Natural killer cell (primary cell): ENCODE data around the gene RPSA. TPM values are rescaled to one million over a fixed set of nuclear protein-coding genes. Genes with fewer than 3 reads are reported as not detected.

Experiments
- ATAC-seq, 3 donors: fragments of 150-1000 bp in 2 of 3; fragments of 200-7000 bp in 1 of 3; cut with Tn5 transposase; 1 replicate in 1 of 3; 2 replicates in 2 of 3; pipeline ENCODE4 v1.10.0; 2021; ENCODE audit warnings: mild to moderate bottlenecking in 2 of 3, moderate library complexity in 2 of 3
- DNase-seq, 2 donors: peaks; one replicate each; pipeline versions ENCODE4 v3.0.0 to v3.0.0-alpha.2; 2013 to 2021; ENCODE audit warnings: mixed read lengths in 1 of 2
- H3K27ac ChIP-seq: one replicate; pipeline ENCODE4 v1.5.1; 2013; ENCODE audit warnings: mild to moderate bottlenecking, low read length
- H3K27me3 ChIP-seq: one replicate; pipeline ENCODE4 v1.6.1; 2013; ENCODE audit warnings: low read length; ENCODE audit not compliant: control insufficient read depth, insufficient read depth
- H3K36me3 ChIP-seq: one replicate; pipeline ENCODE4 v1.6.1; 2013; ENCODE audit warnings: low read length; ENCODE audit not compliant: control insufficient read depth, insufficient read depth
- H3K4me1 ChIP-seq: one replicate; pipeline ENCODE4 v1.6.1; 2013; ENCODE audit warnings: low read length; ENCODE audit not compliant: control insufficient read depth, insufficient read depth
- H3K4me3 ChIP-seq: one replicate; pipeline ENCODE4 v1.5.1; 2013; ENCODE audit warnings: low read length
- H3K9me3 ChIP-seq: one replicate; pipeline ENCODE4 v1.6.1; 2013; ENCODE audit warnings: low read length; ENCODE audit not compliant: control insufficient read depth, insufficient read depth
- H3K27ac Mint-ChIP-seq, 2 donors: one replicate each; pipeline ENCODE4 v1.8.0; 2022; ENCODE audit warnings: mild to moderate bottlenecking in 2 of 2, mixed read lengths in 2 of 2, moderate library complexity in 1 of 2
- H3K27me3 Mint-ChIP-seq, 2 donors: one replicate each; pipeline ENCODE4 v1.8.0; 2022; ENCODE audit warnings: low read depth in 2 of 2, mixed read lengths in 2 of 2
- H3K36me3 Mint-ChIP-seq: one replicate; pipeline ENCODE4 v1.8.0; 2022; ENCODE audit warnings: mixed read lengths
- H3K4me1 Mint-ChIP-seq, 2 donors: one replicate each; pipeline ENCODE4 v1.8.0; 2022; ENCODE audit warnings: mixed read lengths in 2 of 2
- H3K4me3 Mint-ChIP-seq: one replicate; pipeline ENCODE4 v1.8.0; 2022; ENCODE audit warnings: mild to moderate bottlenecking, moderate library complexity, mixed read lengths
- H3K9me3 Mint-ChIP-seq, 2 donors: one replicate each; pipeline ENCODE4 v1.8.0; 2022; ENCODE audit warnings: mixed read lengths in 2 of 2
- CTCF ChIP-seq: fragments of 200-600 bp; IDR thresholded peaks from one replicate; pipeline ENCODE4 v1.8.0; 2022; ENCODE audit warnings: antibody characterized with exemption
- WGBS: methylation state at CpG from one replicate; pipeline ENCODE4 v1.1.7; 2013; ENCODE audit warnings: missing lambda C conversion rate; ENCODE audit not compliant: insufficient coverage; 5-methylcytosine and 5-hydroxymethylcytosine counted together
- intact Hi-C: fragments of 100-400 bp; cut with micrococcal nuclease; formaldehyde crosslinking; loops from one replicate; pipeline ENCODE4 v1.14.2; 2022
- total RNA-seq, 4 donors: library from RNA; stranded (reverse); fragments of 120-200 nt in 1 of 4; gene quantifications; one replicate each; pipeline versions ENCODE4 v1.2.3 to v1.2.4, GENCODE V29; 2013 to 2022

The RPSA gene
- total RNA-seq, 3 donors from 2014 or later (not counting 1 experiment from before 2014, with no cell fraction given) = 737 to 921 (median 821) TPM

- peak; percentile 82 to 96 (median 83) for ATAC-seq
- Histone ChIP-seq H3K9me3 (no peaks in the 10 kb centered on the region), H3K4me3 (no peak overlapping the region), H3K36me3 (no peaks in the 10 kb centered on the region), H3K27ac (no peak overlapping the region), H3K27me3 (no peaks in the 10 kb centered on the region), H3K4me1 (peaks cover 3% of the 10 kb centered on the region)
- TF ChIP-seq CTCF = peak; percentile 91
- WGBS = 47% methylated on average over 7 of the region's 13 CpGs
- no peak overlapping the region for H3K4me3 Mint-ChIP-seq
- no peaks in the 10 kb centered on the region for H3K36me3 Mint-ChIP-seq
- H3K27ac Mint-ChIP-seq = no peak overlapping the region
- no peaks in the 10 kb centered on the region for H3K9me3 Mint-ChIP-seq
- H3K4me1 Mint-ChIP-seq = peaks cover 0 to 4% of the 10 kb centered on the region in 2 donors
- DNase-seq = peak; percentile 17 to 88
- intact Hi-C loops = loop anchor here (2.0 to 10.0 kb wide), 2 partner anchors 731 to 867 kb away; no protein-coding TSS in a partner anchor
- peaks cover 3 to 19% of the 10 kb centered on the region in 2 donors for H3K27me3 Mint-ChIP-seq
Observed at GRCh38 chr3:39447637-39448483, 41.3 kb downstream of the RPSA start.

GRCh38 chr3:39448506-39449233 is 42.1 kb downstream of the RPSA start:
- H3K27ac Mint-ChIP-seq = no peak overlapping the region
- no peak overlapping the region for H3K4me3 ChIP-seq
- no peak overlapping the region for H3K4me3 Mint-ChIP-seq
- no peak for ATAC-seq
- WGBS = 77% methylated on average over 8 of the region's 10 CpGs
- H3K4me1 ChIP-seq = peaks cover 3% of the 10 kb centered on the region
- H3K36me3 ChIP-seq = no peaks in the 10 kb centered on the region
- intact Hi-C loops = loop anchor here (2.0 to 10.0 kb wide), 2 partner anchors 730 to 866 kb away; no protein-coding TSS in a partner anchor
- DNase-seq = no peak
- no peaks in the 10 kb centered on the region for H3K27me3 ChIP-seq
- H3K27me3 Mint-ChIP-seq = peaks cover 9 to 27% of the 10 kb centered on the region in 2 donors
- no peak overlapping the region for H3K27ac ChIP-seq
- H3K9me3 Mint-ChIP-seq = no peaks in the 10 kb centered on the region
- H3K36me3 Mint-ChIP-seq = no peaks in the 10 kb centered on the region
- no peak for TF ChIP-seq CTCF
- peaks cover 0 to 4% of the 10 kb centered on the region in 2 donors for H3K4me1 Mint-ChIP-seq
- no peaks in the 10 kb centered on the region for H3K9me3 ChIP-seq

GRCh38 chr3:39449796-39450195 is 43.3 kb downstream of the RPSA start:
- Mint-ChIP-seq H3K9me3 (no peaks in the 10 kb centered on the region), H3K27ac (no peak overlapping the region), H3K36me3 (no peaks in the 10 kb centered on the region), H3K27me3 (peaks cover 9 to 27% of the 10 kb centered on the region in 2 donors), H3K4me3 (no peak overlapping the region), H3K4me1 (peaks cover 0 to 4% of the 10 kb centered on the region in 2 donors)
- H3K27ac ChIP-seq = no peak overlapping the region
- H3K36me3 ChIP-seq = no peaks in the 10 kb centered on the region
- TF ChIP-seq CTCF = no peak
- no peaks in the 10 kb centered on the region for H3K27me3 ChIP-seq
- H3K4me1 ChIP-seq = peaks cover 3% of the 10 kb centered on the region
- WGBS = 97% methylated on average over 2 of the region's 3 CpGs
- intact Hi-C loops = loop anchor here (2.0 to 10.0 kb wide), 2 partner anchors 729 to 865 kb away; no protein-coding TSS in a partner anchor
- H3K4me3 ChIP-seq = no peak overlapping the region
- H3K9me3 ChIP-seq = no peaks in the 10 kb centered on the region
- ATAC-seq (no peak), DNase-seq (no peak)
